ENCODE results near the gene LAG3.
A peak's percentile ranks its signal among the peaks of the same experiment; 100 is the strongest.

LAG3 gene

DNA sequence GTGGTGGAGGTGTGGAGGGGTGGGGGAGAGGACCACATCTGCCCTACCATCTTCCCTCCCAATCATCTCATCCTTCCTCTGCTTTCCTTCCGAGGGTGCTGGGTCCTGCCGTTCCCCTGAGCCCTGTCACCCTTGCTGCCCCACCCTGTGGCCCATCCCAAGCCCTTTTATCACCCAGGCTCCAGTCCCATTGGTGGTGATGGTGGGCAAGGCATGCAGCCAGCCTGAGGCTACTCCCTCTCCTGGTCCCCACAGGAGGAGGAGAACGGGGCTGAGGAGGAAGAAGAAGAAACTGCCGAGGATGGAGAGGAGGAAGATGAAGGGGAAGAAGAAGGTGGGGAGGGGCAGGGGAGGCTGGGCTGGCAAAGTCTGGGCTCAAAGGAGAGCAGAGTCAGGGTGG is 2.7 kb upstream of the LAG3 start:
- peak in 1 of 10 donors; percentile 6 for DNase-seq
- intact Hi-C loops (cut with DNase I), result no loop called here

DNA sequence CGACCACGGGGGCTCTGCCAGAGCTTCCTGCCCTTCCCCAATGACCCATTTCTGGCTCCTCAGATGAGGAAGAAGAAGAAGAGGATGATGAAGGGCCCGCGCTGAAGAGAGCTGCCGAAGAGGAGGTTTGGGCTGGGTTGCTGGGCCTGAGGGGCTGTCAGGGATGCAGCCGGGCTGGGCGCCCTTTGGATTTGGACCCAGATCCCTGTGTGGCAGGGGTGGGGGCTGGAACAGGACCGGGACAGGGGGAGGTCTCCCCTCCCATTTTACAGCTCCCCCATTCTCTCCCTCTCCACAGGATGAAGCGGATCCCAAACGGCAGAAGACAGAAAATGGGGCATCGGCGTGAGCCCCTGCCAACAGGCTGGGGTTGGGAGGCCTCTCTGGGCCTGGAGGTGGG is 2.2 kb upstream of the LAG3 start:
- intact Hi-C loops (cut with DNase I), result no loop called here
- no peak for DNase-seq

DNA sequence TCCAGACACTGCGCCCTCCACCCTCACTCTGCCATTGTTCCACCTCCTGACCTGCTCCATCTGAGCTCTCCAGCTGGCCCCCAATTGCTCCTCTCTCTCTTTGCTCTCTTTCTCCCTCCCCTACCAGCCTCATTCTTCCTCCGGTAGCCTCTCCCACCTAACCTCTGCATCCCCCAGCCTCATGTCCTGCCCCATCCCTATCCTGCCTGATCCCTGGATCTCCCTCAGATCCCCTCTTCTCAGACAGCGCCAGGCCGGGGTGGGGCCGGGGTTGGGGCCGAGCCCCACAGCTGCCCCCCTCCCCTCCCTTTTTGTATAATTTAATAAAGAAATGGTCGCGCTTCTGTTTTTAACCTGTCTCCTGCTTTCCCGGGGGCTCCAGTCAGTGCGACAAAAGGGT is 1.7 kb upstream of the LAG3 start:
- intact Hi-C loops (cut with DNase I), result no loop called here
- DNase-seq, result no peak

DNA sequence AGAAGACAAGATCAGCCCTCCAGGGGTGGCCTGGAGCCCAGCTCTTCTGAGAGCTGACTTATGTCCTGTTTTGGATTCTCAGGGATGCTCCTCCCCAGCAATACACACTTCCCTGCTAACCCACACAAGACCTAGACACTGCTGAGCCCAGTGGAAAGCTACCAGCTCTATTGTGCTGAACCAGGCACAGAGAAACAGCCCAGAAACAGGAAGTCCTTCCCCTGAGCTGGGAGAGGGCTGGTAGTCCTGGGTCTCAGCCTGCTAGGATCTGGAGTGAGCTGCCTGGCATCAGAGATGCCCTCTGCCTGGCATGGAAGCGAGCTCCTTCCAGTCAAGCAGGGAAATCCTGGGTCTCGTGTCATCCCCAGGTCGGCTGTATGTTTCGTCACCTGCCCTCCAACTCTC is 1.2 kb upstream of the LAG3 start:
- intact Hi-C loops (cut with DNase I), result no loop called here
- peak in 5 of 10 donors; percentile 27 to 90 (median 60) for DNase-seq

DNA sequence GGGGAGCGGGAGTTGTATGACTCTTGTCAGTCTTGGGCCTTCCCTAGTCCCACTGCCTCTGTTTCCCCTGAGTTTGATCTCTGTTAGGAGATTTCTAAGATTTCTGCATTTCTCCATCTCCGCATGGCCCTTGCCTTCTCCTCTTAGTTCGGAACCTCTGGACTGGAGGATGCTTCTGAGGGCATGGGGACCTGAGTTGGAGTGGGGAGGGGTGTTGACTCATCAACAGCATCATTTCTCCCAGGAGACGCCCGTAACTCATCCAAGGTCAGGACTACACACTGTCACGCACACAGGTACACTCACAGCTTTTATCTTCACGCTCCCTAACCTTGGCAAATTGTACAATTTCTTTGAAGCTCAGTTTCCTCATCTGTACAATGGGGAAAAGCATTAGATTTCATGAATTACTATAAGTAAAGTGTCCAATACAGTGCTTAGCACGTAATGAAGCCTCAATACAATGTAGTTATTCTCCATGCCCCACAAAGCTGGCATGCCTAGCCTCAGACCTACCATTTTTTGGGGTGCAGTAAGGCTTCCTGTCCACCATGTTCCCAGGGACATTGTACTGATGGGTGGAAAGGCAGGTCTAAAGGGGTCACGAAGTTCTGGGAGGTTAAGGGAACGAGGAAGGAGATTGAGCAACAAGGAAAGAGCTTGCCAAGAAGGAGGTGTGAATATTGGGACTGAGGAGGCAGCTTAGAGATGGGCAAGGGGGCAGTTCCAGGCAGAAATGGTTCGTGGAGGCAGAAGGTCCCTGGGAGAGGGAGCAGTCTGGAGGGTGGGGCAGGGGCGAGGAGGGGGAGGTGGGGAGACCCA is 600 bp upstream of the LAG3 start:
- no peak for DNase-seq
- intact Hi-C loops (cut with DNase I), result no loop called here

DNA sequence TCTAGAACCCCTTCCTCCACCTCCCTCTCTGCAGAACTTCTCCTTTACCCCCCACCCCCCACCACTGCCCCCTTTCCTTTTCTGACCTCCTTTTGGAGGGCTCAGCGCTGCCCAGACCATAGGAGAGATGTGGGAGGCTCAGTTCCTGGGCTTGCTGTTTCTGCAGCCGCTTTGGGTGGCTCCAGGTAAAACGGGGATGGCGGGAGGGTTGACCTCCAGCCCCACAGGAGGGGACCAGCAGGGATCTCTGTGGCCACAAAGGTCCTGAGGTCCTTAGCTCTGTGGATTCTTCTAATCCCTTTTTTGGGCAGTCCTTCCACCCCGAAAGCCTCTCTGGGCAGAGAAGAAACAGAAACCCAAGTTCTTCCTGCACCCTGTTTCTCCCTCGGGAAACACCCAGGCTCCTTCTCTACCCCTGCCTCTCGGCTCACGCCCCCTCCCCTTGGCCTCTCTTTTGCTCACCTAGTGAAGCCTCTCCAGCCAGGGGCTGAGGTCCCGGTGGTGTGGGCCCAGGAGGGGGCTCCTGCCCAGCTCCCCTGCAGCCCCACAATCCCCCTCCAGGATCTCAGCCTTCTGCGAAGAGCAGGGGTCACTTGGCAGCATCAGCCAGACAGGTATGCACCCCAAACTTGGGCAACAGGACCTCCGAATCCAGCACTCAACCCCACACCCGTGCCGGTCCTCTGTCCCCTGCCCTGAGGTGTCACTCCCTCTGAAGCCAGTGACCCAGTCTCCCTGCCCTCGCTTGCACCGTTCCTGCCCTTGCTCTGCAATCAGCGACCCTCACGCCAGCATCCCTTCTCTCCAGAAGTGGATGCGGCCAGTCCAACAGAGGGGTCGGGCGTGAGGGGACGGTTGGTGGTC is 638 bp downstream of the LAG3 start:
- intact Hi-C loops (cut with DNase I), result no loop called here
- peak in 1 of 10 donors; percentile 36 for DNase-seq

DNA sequence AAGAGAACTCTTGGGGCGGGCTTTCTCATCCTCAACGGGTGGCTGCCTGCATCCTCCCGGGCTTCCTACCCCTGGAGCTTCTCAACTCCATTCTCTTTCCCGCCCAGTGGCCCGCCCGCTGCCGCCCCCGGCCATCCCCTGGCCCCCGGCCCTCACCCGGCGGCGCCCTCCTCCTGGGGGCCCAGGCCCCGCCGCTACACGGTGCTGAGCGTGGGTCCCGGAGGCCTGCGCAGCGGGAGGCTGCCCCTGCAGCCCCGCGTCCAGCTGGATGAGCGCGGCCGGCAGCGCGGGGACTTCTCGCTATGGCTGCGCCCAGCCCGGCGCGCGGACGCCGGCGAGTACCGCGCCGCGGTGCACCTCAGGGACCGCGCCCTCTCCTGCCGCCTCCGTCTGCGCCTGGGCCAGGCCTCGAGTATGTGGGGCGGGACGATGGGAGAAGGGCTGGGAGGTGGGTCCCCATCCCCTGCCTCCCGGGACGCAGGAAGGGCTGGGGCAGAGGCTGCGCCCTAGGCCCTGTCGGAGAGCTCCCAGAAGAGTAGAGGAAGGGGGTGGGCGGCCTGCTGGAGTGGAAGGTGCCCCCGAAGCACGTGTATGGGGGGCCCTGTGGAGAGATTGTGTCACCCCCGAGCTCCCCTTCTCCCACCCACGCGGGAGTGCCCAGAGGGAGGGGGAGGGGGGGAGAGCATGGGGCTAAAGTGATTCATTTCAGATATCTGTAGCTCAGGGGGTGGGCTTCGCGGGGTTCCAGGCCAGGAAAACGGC is 1.5 kb downstream of the LAG3 start:
- no peak for DNase-seq
- intact Hi-C loops (cut with DNase I), result no loop called here

DNA sequence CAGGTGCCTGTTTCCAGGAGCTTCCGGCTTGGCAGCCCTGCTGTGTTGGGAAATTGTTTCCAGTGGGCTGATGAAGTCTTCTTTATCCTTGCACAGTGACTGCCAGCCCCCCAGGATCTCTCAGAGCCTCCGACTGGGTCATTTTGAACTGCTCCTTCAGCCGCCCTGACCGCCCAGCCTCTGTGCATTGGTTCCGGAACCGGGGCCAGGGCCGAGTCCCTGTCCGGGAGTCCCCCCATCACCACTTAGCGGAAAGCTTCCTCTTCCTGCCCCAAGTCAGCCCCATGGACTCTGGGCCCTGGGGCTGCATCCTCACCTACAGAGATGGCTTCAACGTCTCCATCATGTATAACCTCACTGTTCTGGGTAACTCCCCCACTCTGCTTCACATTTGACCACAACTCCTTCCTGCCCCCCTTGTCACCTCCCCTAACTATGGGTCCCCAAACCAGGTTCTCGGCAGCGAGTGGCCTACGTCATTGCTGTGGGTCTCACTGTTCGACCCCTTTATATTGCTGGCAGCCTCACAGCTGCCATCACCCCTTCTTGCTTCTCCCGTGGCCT is 2.3 kb downstream of the LAG3 start:
- intact Hi-C loops (cut with DNase I), result loop anchor here (5.0 kb wide), 1 partner anchor 37 kb away; no protein-coding TSS in a partner anchor
- DNase-seq, result no peak

DNA sequence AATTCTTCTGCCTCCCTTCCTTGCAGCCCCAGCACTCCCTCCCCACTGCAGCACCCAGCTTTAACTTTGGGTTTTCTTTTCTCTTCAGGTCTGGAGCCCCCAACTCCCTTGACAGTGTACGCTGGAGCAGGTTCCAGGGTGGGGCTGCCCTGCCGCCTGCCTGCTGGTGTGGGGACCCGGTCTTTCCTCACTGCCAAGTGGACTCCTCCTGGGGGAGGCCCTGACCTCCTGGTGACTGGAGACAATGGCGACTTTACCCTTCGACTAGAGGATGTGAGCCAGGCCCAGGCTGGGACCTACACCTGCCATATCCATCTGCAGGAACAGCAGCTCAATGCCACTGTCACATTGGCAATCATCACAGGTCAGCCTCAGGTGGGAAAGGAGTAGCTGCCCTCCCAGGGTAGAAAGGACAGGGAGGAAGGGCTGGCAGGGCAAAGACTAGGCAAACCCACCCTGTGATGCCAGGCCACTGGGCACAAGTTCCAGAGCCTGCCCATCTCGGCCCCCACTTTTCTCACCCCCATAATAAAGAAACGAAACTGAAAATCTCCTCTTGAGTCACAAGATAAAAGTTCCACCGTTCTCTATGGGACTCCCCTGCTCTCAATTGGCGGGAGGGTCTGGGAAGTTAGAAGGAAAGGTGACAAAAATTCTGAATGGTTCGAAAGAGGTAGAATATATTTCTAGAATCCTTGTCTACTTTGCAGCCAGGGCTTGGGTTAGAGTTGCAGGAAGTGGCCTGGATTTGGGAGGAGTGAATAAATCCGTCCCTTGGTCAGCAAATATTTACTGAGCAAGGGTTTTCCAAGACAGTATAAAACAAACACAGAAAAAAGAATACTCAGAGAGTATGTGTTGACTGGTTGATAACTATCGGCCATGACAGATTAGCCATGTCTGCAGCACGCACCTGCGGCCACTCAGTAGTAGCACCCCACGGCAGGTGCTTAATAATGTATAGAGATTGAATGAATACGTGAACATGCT is 3.2 kb downstream of the LAG3 start:
- intact Hi-C loops (cut with DNase I), result loop anchor here (5.0 kb wide), 1 partner anchor 38 kb away; no protein-coding TSS in a partner anchor
- DNase-seq, result peak in 1 of 10 donors; percentile 20

DNA sequence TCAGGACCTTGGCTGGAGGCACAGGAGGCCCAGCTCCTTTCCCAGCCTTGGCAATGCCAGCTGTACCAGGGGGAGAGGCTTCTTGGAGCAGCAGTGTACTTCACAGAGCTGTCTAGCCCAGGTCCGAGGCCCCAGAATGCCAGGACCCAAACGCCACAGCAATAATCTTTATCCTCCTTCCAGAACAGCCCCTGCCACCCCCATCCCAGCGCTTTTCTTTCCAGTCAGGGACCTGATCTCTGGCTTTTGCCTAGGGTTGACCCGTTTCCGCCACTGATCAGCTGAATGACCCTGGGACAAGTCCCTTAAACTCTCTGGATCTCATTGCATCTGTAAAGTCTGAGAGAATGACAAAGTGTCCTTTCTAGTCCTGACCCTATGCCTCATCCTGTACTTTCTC is 5.1 kb downstream of the LAG3 start:
- DNase-seq, result no peak
- intact Hi-C loops (cut with DNase I), result loop anchor here (5.0 kb wide), 1 partner anchor 40 kb away; no protein-coding TSS in a partner anchor

DNA sequence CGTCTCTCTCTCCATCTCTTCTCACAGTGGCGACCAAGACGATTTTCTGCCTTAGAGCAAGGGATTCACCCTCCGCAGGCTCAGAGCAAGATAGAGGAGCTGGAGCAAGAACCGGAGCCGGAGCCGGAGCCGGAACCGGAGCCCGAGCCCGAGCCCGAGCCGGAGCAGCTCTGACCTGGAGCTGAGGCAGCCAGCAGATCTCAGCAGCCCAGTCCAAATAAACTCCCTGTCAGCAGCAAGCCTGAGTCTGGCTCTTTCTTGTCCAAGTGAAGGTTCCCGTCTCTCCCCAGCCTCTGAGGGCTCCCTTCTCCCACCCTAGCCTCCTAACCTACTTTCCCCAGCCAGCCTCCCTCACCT is 5.9 kb downstream of the LAG3 start:
- intact Hi-C loops (cut with DNase I), result loop anchor here (5.0 kb wide), 1 partner anchor 41 kb away; no protein-coding TSS in a partner anchor
- DNase-seq, result peak in 9 of 10 donors; percentile 30 to 94 (median 63)

DNA sequence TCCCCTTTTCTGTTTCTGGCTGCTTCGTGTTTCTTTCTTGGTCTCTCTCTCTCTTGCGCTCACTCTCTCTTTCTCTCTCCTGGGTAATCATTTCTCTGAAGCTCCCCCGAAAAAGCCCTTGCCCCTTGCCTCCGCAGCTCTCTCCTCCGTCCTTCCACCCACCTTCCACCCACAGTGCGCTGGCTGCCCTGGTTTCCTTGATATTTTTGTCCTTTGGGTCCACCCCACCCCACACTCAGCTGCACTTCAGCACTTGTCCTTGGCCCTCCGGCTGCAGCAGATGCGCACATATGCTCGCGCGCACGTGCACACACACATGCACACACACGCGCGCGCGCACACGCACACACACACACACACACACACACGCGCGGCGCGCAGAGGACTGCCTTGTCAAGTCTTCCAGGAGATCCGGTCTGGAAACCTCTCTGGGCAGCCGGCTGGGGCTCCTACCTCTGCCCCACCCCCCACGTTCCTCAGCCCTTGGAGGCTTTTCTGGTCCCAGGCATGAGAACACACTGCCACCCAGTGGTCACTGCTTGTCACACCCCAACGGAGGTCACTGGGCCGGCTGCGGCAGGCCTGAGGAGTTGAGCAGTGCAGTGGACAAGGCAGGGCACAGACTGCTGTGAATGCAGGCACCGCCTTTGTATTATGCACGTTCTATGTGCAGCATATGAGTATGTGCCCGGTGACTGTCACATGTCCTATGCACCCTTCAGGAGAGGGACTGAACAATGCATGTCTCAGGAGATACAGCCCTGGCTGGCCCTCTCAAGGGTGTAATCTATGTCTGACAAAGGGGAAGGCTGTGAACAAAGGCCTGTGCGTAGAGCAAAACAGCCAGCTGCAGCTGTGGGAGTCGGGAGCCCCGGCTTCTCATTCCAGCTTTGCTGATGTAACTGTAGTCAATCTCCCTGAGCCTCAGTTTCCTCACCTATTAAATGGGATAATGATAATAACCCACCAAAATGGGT is 6.5 kb downstream of the LAG3 start:
- intact Hi-C loops (cut with DNase I), result loop anchor here (1.0 to 5.0 kb wide), 2 partner anchors 26 to 42 kb away; partner anchors contain the start of gene MLF2
- peak; percentile 83 to 98 (median 93) for DNase-seq

DNA sequence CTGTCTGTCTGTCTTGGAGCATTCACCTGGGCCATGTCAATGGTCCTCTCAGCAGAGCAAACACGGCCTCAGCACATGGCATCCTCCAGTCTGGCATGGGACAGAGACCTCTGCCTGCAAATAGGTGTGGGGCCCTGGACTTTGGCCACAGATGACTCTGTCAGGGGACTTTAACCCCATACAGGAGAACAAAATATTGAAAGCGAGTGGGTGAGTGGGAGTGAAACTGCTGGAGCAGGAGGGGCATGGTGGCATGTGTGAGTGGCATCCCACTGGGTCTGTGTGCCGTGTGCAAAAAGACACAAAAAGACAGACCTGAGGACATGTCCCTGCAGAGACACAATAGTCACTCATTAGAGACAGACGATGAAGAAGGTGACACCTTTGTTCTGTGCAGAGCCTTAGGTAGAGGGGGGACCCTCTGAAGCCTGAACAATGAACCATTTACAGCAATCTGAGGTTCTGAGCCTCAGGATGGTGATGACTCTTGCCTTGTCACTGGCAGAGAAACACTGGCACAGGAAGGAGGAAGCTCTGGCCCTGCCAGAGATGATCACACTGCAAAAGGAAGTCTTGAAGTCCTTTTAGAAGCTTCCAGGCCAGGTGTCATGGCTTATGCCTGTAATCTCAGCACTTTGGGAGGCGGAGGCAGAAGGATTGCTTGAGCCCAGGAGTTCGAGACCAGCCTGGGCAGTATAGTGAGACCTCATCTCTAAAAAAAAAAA is 7.5 kb downstream of the LAG3 start:
- DNase-seq, result no peak
- intact Hi-C loops (cut with DNase I), result loop anchor here (1.0 to 5.0 kb wide), 2 partner anchors 27 to 43 kb away; partner anchors contain the start of gene MLF2

DNA sequence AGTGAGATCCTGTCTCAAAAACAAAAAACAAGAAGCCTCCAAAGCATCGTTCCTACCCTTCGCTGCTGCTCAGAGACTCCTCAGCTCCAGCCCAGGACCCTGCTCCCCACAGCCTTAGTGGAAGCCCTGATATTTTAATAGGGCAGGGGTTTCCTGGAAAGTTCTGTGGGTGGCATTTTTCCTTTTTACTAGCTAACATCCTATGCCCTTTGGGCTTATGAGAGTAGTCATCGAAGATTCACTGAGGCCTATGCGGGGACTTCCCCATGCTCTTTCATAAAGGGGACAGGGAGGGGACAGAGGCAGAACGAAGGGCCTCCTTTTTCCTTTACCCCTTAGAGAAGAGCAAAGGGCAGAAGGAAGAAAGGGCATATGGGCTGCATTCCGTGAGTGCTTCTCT is 8.3 kb downstream of the LAG3 start:
- DNase-seq, result peak in 1 of 10 donors; percentile 1
- intact Hi-C loops (cut with DNase I), result no loop called here

DNA sequence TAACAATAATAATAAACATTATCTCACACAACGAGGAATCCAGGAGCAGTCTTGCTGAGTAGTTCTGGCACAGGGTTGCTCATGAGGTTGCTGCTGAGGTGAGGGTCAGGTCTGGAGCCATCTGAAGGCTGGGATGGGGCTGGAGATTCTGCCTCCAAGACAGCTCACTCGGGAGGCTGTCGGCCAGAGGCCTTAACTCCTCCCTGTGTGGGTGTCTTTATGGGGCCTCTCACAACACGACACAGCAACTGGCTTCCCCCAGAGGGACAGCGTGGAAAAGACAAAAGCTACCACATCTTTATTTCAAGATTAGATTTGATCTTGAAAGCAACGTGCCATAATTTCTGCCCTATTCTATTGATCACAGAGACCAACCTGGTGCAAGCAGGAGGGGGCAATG is 9.8 kb downstream of the LAG3 start:
- no peak for DNase-seq
- intact Hi-C loops (cut with DNase I), result no loop called here

DNA sequence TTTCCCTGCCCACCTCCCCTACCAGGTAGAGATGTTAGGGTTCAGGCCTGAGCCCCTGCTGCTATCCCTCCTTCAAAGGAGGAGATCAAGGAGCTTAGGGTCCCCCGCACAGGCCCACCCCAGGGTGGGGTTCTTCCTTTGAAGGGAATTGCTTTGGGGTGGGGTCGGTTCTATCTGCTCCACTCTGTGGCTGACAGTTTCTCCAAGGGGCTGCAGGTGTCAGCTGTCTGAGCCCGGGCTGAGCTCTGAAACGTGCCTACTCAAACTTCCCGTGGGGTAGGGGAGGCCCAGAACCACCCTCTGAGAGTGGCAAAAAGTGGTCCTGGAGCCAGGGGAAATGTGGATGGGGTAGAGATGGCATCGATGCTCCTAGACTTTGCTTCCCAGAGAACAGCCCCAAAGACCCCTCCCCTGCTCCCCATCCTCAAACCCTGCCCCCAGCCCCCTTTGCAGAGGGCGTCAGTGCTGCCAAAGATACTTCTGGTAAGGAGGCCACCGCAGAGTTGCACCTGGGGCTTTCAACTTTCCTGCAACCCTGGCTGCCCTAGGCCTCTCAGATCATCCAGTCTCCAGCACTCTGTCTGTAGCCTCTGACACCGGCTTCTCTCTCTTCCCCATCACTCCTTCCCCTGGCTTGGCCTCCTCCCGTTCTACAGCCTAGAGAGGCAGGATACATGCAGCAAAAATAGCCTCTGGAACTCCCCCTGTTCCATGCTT is 10.7 kb downstream of the LAG3 start:
- peak in 1 of 10 donors; percentile 71 for DNase-seq
- intact Hi-C loops (cut with DNase I), result no loop called here
